Fibroblast of mammary gland (primary cell): Measurements from ENCODE around the gene MFSD2A.
A peak's percentile ranks its signal among the peaks of the same experiment; 100 is the strongest.

Source experiments
- DNase-seq: peaks from one replicate; pipeline ENCODE4 v3.0.0-alpha.2; 2010; ENCODE audit warnings: low read depth
- H3K4me3 ChIP-seq: 2 replicates; pipeline ENCODE4 v1.5.1; 2011; ENCODE audit warnings: low read depth, mild to moderate bottlenecking, low read length, moderate library complexity; ENCODE audit not compliant: control insufficient read depth
- CTCF ChIP-seq: conservative IDR thresholded peaks from 2 replicates; pipeline ENCODE4 v1.5.1; 2011; ENCODE audit warnings: low read depth, low read length, inconsistent platforms; ENCODE audit not compliant: control insufficient read depth, insufficient read depth

Gene MFSD2A

GRCh38 chr1:39969048-39969447 lies 14.1 kb downstream of the MFSD2A start:
- DNase-seq: peak; percentile 25
- H3K4me3 ChIP-seq: no peak overlapping the region
- no peak for TF ChIP-seq CTCF

GRCh38 chr1:39969531-39970270 lies 14.8 kb downstream of the MFSD2A start:
- no peak for TF ChIP-seq CTCF
- H3K4me3 ChIP-seq: no peak overlapping the region
- DNase-seq: no peak

- TF ChIP-seq CTCF: no peak
- no peak overlapping the region for H3K4me3 ChIP-seq
- no peak for DNase-seq
Observed at GRCh38 chr1:39970274-39970673, 15.3 kb downstream of the MFSD2A start.

GRCh38 chr1:39971138-39971537 lies 16.2 kb downstream of the MFSD2A start:
- no peak for DNase-seq
- H3K4me3 ChIP-seq: no peak overlapping the region
- TF ChIP-seq CTCF: no peak

- peak; percentile 99 for TF ChIP-seq CTCF
- no peak overlapping the region for H3K4me3 ChIP-seq
- peak; percentile 64 for DNase-seq
Observed at GRCh38 chr1:39973503-39974135, 18.7 kb downstream of the MFSD2A start.

GRCh38 chr1:39976732-39977131 lies 21.8 kb downstream of the MFSD2A start:
- H3K4me3 ChIP-seq: no peak overlapping the region
- no peak for DNase-seq
- TF ChIP-seq CTCF: no peak

- DNase-seq: no peak
- no peak overlapping the region for H3K4me3 ChIP-seq
- no peak for TF ChIP-seq CTCF
Observed at GRCh38 chr1:39977202-39977601, 22.3 kb downstream of the MFSD2A start.
